GM18499 (cell line): ENCODE data around the gene MPND.

Experiments
- ATAC-seq: cut with Tn5 transposase; IDR thresholded peaks from one replicate; pipeline ENCODE4 v1.9.1; 2021; ENCODE audit warnings: moderate number of reproducible peaks; ENCODE audit not compliant: insufficient read depth, unreplicated experiment

MPND gene

GRCh38 chr19:4343370-4344307 lies at the start of gene MPND:
TSS of gene MPND (plus strand) at chr19:4343562. CDS start at chr19:4343594, 32 bp downstream.
- no peak for ATAC-seq

DNA sequence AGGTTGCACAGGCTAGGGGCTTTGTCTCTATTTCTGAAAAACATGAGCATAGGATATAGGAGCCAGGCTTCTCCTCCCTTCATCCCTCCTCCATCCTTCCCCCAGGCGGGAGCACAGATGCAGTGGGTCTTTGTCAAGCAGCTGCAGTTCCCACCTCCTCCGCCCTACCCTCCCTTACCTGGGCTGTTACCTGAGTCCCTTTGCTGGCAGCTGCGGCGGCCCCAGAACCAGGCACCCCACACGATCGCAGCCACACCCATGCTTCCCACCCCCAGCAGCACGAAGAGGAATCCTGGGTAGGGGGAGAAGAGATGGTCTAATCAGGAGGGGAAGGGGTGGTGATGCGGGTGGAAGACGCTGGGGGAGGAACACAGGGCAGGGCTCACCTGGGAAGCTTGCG lies 49.0 kb upstream of the MPND start:
- no peak for ATAC-seq

- no peak for ATAC-seq
Measured at GRCh38 chr19:4295972-4296771, 47.2 kb upstream of the MPND start.

GRCh38 chr19:4297901-4298809 lies 45.2 kb upstream of the MPND start:
- ATAC-seq = no peak

- ATAC-seq = no peak
Measured at GRCh38 chr19:4298810-4299550, 44.4 kb upstream of the MPND start.

- ATAC-seq = no peak
Measured at GRCh38 chr19:4300589-4300988, 42.8 kb upstream of the MPND start.

- no peak for ATAC-seq
Measured at GRCh38 chr19:4301590-4302242, 41.6 kb upstream of the MPND start.

DNA sequence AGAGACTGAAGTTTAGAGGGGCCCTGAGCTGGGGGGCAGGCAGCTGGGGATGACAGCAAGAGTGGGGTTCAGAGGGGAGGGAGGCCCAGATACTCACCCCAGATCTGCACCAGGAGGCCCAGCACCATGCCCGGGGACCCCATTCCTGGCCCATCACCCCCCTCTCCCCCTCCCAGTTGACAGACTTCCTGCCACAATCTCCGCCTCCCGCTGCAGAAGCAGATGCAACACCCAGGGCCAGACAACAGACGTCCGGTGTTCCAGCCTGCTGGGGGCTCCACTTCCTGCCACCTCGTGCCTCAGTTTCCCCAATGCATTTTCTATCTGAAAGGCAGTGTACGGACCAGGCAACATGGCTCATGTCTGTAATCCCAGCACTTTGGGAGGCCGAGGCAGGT lies 41.1 kb upstream of the MPND start, which contains the start of gene TMIGD2:
TMIGD2 (minus strand) TSS at position 147 of the 398 bp plus-strand sequence; CDS start at position 143, 4 bp downstream.
- ATAC-seq = no peak

DNA sequence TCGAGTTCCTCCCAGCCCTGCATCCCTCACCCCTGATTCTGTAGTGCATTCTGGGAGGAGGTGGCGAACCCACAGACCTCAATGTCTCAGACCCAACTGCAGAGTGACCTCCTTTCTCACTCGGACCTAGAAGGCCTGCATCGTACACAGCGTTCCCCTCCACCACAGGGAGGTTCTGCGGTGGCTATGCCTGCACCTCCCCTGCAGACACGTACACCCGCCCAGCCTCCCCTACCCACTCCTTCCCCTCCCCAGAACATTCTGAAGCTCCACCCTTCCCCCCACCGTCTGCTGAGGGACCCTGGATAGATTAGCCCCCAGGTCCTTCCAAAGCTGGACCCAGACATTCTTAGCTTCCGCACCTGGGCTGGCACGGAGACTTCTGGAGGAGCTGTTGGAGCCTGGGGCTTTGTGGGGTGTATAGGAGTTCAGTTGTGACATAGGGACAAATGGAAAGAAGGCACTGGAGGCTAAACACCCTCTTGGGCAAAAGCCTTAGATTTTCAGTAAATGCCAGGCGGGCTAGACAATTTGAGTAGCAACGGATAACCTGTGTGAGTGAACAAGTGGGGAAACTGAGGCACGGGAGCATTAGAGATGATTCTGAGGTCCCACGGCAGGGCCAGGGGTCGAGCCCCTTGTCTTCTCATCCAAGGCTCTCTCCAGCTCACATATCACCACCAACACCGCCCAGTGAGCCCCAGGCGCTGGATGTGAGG lies 39.4 kb upstream of the MPND start:
- ATAC-seq = no peak

DNA sequence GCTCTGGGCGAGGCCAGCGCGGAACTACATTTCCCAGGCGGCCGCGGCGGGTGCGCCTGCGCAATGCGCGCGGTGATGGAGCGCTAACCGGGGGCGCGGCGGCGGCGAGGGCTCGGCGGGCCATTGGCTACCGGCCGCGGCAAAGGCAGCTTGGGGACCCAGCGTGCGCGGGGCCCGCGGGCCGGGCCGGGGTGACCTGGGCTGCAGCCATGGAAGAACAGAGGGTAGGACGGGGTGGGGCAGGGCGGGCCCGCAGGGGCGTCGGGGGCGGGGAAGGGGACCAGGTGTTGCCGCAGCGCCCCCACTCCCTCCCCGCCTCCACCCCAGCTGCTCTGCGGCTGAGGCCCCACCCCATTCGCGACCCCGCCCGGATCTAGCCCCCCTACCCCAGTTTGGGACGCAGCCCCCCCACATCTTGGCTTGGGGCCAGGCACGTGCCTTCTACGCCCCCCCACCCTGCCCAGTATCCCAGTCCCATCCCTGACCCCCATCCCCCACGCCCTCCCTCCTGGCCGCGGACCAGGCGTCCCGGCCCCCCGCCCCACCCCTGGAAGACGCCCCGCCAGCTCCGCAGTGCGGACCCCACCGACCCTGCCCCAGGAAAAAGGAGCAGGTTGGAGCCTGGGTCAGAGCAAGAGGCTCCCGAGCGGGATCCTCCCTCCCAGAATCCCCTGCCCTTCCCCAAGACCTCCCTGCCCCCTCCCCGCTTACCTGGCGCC lies 38.7 kb upstream of the MPND start, which contains the start of gene FSD1:
FSD1 (plus strand) TSS at position 61 of the 719 bp plus-strand sequence; CDS start at position 210, 149 bp downstream.
- no peak for ATAC-seq

DNA sequence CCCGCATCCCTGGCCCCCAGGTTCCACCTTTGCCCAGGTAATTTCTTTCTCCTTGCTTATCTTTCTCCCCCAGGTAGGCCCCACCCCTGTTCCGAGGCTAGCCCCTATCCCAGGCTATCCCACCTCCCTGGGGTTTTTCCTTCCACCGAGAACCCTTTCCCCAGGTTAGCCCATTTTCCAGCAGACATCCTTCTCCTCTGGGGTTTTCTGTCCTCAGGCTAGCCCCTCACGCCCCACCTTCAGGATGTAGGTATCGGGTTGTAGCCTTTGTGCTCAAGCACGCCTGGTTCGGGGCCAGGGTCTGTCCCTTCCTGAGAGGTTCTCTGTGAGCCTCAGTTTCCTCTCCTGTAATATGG lies 38.1 kb upstream of the MPND start:
- no peak for ATAC-seq

DNA sequence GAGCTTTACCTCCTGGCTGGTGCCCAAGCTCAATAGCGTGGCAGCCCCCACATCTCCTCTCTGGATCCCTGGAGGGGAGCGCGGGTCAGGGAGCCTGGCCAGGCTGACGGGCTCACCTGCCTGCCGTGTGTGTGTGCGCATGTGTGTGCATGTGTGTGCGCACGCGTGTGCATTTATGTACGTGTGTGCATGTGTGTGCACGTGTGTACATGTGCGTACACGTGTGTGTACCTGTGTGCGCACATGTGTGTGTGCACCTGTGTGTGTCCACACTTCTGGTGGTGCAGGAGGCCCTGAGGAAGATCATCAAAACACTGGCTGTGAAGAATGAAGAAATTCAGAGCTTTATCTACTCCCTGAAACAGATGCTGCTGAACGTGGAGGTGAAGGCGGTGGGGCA lies 37.7 kb upstream of the MPND start:
- no peak for ATAC-seq

DNA sequence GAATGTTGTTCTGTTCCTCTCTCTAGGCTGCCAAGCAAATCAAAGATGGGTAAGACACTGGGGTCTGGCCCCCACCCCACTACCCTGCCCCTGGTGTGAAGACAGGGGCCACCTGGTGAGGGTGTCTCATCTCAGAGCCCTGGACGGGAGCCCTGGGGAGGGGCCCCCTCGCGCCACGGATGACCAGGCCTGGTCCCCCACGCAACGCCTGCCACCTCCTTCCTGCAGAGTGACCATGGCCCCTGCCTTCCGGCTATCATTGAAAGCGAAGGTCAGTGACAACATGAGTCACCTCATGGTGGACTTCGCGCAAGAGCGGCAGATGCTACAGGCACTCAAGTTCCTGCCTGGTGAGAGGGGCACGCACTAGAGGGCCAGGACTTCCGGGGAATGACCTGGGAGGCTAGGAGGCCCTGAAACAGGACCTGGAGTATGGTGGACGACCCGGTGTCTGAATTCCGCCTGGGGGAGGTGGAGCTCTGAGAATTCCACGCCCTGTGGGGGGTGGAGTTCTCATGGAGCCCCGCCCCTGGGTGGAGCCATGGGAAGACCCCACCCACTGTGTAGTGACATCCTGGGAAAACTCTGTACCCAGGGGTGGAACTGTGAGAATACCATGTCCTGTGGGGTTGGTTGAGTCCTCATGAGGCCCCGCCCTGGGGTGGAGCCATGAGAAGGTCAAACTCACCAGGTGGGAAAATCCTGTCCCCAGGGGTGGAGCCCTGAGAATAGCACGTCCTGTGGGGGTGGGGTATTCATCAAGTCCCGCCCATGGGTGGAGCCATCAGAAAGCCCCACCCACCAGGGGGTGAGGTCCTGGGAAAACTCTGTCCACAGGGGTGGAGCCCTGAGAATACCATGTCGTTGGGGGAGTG lies 32.9 kb upstream of the MPND start:
- ATAC-seq = no peak

DNA sequence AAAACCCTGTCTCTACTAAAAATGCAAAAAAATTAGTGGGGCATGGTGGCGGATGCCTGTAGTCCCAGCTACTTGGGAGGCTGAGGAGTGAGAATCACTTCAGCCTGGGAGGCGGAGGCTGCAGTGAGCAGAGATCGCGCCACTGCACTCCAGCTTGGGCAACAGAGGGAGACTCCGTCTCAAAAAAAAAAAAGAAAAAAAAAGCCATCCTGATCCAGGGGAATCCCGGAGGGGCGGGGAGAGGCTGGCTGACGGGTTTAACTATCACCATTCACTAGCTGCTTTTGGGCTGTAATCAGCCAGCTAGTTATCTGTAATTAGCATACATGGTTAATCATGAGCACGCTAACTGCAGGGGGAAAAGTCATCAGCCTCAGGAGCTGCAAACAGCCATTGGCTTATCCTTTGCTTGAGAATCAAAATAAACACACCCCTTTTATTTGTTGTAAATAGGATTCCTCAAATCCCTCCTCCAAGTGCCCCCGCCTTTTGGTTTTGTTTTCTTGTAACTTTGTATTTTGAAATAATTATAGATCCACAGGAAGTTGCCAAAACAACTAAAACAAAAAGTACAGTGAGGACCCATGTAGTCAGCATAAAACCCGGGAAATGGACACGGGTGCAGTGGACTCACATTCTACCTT lies 29.4 kb upstream of the MPND start:
- ATAC-seq = no peak

DNA sequence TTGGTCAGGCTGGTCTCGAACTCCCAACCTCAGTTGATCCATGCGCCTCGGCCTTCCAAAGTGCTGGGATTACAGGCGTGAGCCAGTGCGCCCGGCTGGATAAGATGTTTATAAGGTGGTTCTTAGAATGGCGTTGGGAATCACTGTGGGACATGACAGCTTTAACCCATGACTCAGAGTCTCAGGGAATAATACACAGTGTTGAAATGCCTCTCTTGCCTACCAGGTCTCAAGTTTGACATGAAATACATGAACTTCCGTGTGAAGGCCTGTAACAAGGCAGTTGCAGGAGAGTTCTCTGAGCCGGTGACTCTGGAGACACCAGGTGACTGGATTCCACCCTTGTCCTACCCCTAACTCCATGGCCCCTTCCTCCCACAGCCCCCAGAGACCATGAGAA lies 26.4 kb upstream of the MPND start:
- no peak for ATAC-seq

- ATAC-seq = no peak
Measured at GRCh38 chr19:4318460-4318859, 24.9 kb upstream of the MPND start.
